H1 (cell line): ENCODE data around the gene ELFN1. TPM values are rescaled to one million over a fixed set of nuclear protein-coding genes. Genes with fewer than 3 reads are reported as not detected.

ENCODE experiments used
- CTCF ChIA-PET: fragments of 300-600 bp; sonication (Branson Sonifier 250); formaldehyde crosslinking; loops from one replicate; lab custom pipeline; 2021; ENCODE audit not compliant: partially characterized antibody; lab: Charles Lee
- POLR2A ChIA-PET: fragments of 300-600 bp; sonication (Branson Sonifier 250); formaldehyde crosslinking; loops from one replicate; lab custom pipeline; 2021; ENCODE audit warnings: inconsistent platforms; ENCODE audit not compliant: partially characterized antibody; lab: Charles Lee
- DNase-seq, 2 experiments: peaks; one replicate each; pipeline versions ENCODE4 v3.0.0 to v3.0.0-alpha.2; 2010 to 2022; ENCODE audit warnings: low spot score in 2 of 2, low read depth in 1 of 2, mixed read lengths in 1 of 2
- FAIRE-seq: peaks from 2 replicates; lab custom pipeline; 2011; peaks lifted over from hg19 to GRCh38; lab: Jason Lieb, UNC
- H2AFZ ChIP-seq: 2 replicates; pipeline ENCODE4 v1.8.1; 2012; ENCODE audit warnings: low read length, inconsistent platforms
- H2AK5ac ChIP-seq: 2 replicates; pipeline ENCODE4 v1.6.1; 2013; ENCODE audit warnings: low read depth, low read length
- H2BK120ac ChIP-seq: replicated peaks from 2 replicates; pipeline ENCODE3; 2013; ENCODE audit warnings: low read depth, low read length, inconsistent platforms
- H2BK12ac ChIP-seq: 2 replicates; pipeline ENCODE4 v1.6.1; 2013; ENCODE audit warnings: low read depth, low read length
- H2BK15ac ChIP-seq: 2 replicates; pipeline ENCODE4 v1.6.1; 2013; ENCODE audit warnings: low read length
- H2BK20ac ChIP-seq: 2 replicates; pipeline ENCODE4 v1.6.1; 2013; ENCODE audit warnings: low read length
- H2BK5ac ChIP-seq: 2 replicates; pipeline ENCODE4 v1.6.1; 2013; ENCODE audit warnings: low read depth, low read length
- H3K14ac ChIP-seq: 2 replicates; pipeline ENCODE4 v1.6.1; 2013; ENCODE audit warnings: inconsistent platforms; ENCODE audit not compliant: insufficient read length
- H3K18ac ChIP-seq: 2 replicates; pipeline ENCODE4 v1.6.1; 2013; ENCODE audit warnings: low read length; ENCODE audit errors: extremely low read depth
- H3K23ac ChIP-seq: 2 replicates; pipeline ENCODE4 v1.6.1; 2013; ENCODE audit warnings: inconsistent platforms; ENCODE audit not compliant: insufficient read length
- H3K23me2 ChIP-seq: 2 replicates; pipeline ENCODE4 v1.6.1; 2013; ENCODE audit warnings: low read depth, low read length
- H3K27ac ChIP-seq: 2 replicates; pipeline ENCODE4 v1.6.1; 2011; ENCODE audit warnings: low read depth, low read length, inconsistent platforms
- H3K27me3 ChIP-seq, 4 experiments: replicated peaks in 1 of 4; 1 replicate in 1 of 4; 2 replicates in 3 of 4; pipeline versions ENCODE4 v1.6.1 to v1.8.1; 2011 to 2013; ENCODE audit warnings: low read length in 3 of 4, mild to moderate bottlenecking in 3 of 4, inconsistent platforms in 2 of 4, mixed read lengths in 2 of 4, moderate library complexity in 1 of 4; ENCODE audit not compliant: control insufficient read depth in 3 of 4, insufficient read depth in 3 of 4; ENCODE audit errors: extremely low read depth in 1 of 4
- H3K36me3 ChIP-seq, 4 experiments: 2 replicates each; pipeline versions ENCODE4 v1.6.1 to v1.8.1; 2011 to 2013; ENCODE audit warnings: mild to moderate bottlenecking in 4 of 4, low read length in 3 of 4, moderate library complexity in 2 of 4, control low read depth in 1 of 4, inconsistent platforms in 1 of 4; ENCODE audit not compliant: insufficient read depth in 4 of 4, control insufficient read depth in 2 of 4
- H3K4ac ChIP-seq: replicated peaks from 2 replicates; pipeline ENCODE3; 2013; ENCODE audit warnings: low read length, low read depth, mixed read lengths, inconsistent platforms; ENCODE audit not compliant: insufficient read length
- H3K4me1 ChIP-seq, 4 experiments: replicated peaks in 1 of 4; 1 replicate in 1 of 4; 2 replicates in 3 of 4; pipeline versions ENCODE4 v1.6.1 to v1.8.1; 2011 to 2013; ENCODE audit warnings: low read length in 3 of 4, inconsistent platforms in 2 of 4, mixed read lengths in 1 of 4; ENCODE audit not compliant: insufficient read depth in 4 of 4, control insufficient read depth in 3 of 4
- H3K4me2 ChIP-seq, 2 experiments: 2 replicates each; pipeline versions ENCODE4 v1.6.1 to v1.8.1; 2011 to 2013; ENCODE audit warnings: low read depth in 2 of 2, low read length in 2 of 2, control low read depth in 1 of 2, inconsistent platforms in 1 of 2, mild to moderate bottlenecking in 1 of 2; ENCODE audit not compliant: insufficient read depth in 1 of 2
- H3K4me3 ChIP-seq, 4 experiments: fragments of 200-600, 300-600 bp in 1 of 4; sonication (generic), shearing (Covaris generic), sonication (Bioruptor Twin) in 1 of 4; 2 replicates each; pipeline versions ENCODE4 v1.5.1 to v1.8.1; 2011 to 2016; ENCODE audit warnings: low read length in 4 of 4, low read depth in 3 of 4, control low read depth in 2 of 4, inconsistent platforms in 2 of 4, mild to moderate bottlenecking in 2 of 4, mixed read lengths in 1 of 4, moderate library complexity in 1 of 4; ENCODE audit not compliant: insufficient read depth in 2 of 4; ENCODE audit errors: extremely low read depth in 1 of 4
- H3K56ac ChIP-seq: replicated peaks from 2 replicates; pipeline ENCODE3; 2013; ENCODE audit warnings: low read depth, mild to moderate bottlenecking, mixed read lengths, low read length, inconsistent platforms; ENCODE audit not compliant: insufficient read length
- H3K79me1 ChIP-seq: 2 replicates; pipeline ENCODE4 v1.6.1; 2013; ENCODE audit warnings: low read depth, low read length, control low read depth
- H3K79me2 ChIP-seq, 2 experiments: 2 replicates each; pipeline versions ENCODE4 v1.6.1 to v1.8.1; 2012 to 2013; ENCODE audit warnings: low read length in 2 of 2, mild to moderate bottlenecking in 2 of 2, inconsistent platforms in 1 of 2; ENCODE audit not compliant: insufficient read depth in 2 of 2, control insufficient read depth in 1 of 2
- H3K9ac ChIP-seq, 4 experiments: replicated peaks in 1 of 4; 1 replicate in 1 of 4; 2 replicates in 3 of 4; pipeline versions ENCODE4 v1.6.1 to v1.8.1; 2011 to 2013; ENCODE audit warnings: low read depth in 3 of 4, low read length in 3 of 4, control low read depth in 2 of 4, mild to moderate bottlenecking in 2 of 4, moderate library complexity in 2 of 4, inconsistent platforms in 1 of 4; ENCODE audit errors: extremely low read depth in 1 of 4
- H3K9me3 ChIP-seq, 2 experiments: 2 replicates each; pipeline versions ENCODE4 v1.6.1 to v1.8.1; 2012 to 2013; ENCODE audit warnings: mild to moderate bottlenecking in 2 of 2, moderate library complexity in 2 of 2, control low read depth in 1 of 2, inconsistent platforms in 1 of 2, low read depth in 1 of 2, low read length in 1 of 2, mixed read lengths in 1 of 2; ENCODE audit not compliant: insufficient read depth in 2 of 2
- H4K20me1 ChIP-seq, 2 experiments: replicated peaks in 1 of 2; 2 replicates each; pipeline versions ENCODE3 to v1.8.1; 2011 to 2013; ENCODE audit warnings: inconsistent platforms in 2 of 2, low read length in 2 of 2, mild to moderate bottlenecking in 1 of 2; ENCODE audit not compliant: insufficient read depth in 2 of 2, control insufficient read depth in 1 of 2
- H4K5ac ChIP-seq: 2 replicates; pipeline ENCODE4 v1.6.1; 2013; ENCODE audit warnings: low read length, low read depth, mixed read lengths, inconsistent platforms; ENCODE audit not compliant: insufficient read length
- H4K8ac ChIP-seq: 2 replicates; pipeline ENCODE4 v1.8.0; 2013; ENCODE audit warnings: mild to moderate bottlenecking, moderate library complexity, low read length, inconsistent platforms; ENCODE audit not compliant: insufficient read depth; ENCODE audit errors: extremely low read depth
- H4K91ac ChIP-seq: replicated peaks from 2 replicates; pipeline ENCODE3; 2013; ENCODE audit warnings: low read length, mixed read lengths, inconsistent platforms; ENCODE audit not compliant: insufficient read length
- CBX8 ChIP-seq: fragments of 300-800, 300-1000 bp; sonication (generic); IDR thresholded peaks from 2 replicates; pipeline ENCODE4 v1.7.1; 2016; ENCODE audit warnings: low read depth, low read length, borderline replicate concordance
- CHD1 ChIP-seq: IDR thresholded peaks from 2 replicates; pipeline ENCODE4 v1.6.1; 2012; ENCODE audit warnings: low read depth, low read length, improper control_type of control experiment
- GTF2F1 ChIP-seq: IDR thresholded peaks from 2 replicates; pipeline ENCODE4 v1.6.1; 2012; ENCODE audit warnings: low read depth, low read length, improper control_type of control experiment, borderline replicate concordance
- KDM5A ChIP-seq: fragments of 200-600 bp; IDR thresholded peaks from 2 replicates; pipeline ENCODE4 v1.7.1; 2012; ENCODE audit warnings: mild to moderate bottlenecking, low read length, inconsistent platforms, mixed read lengths
- RBBP5 ChIP-seq: IDR thresholded peaks from 2 replicates; pipeline ENCODE4 v1.7.1; 2012; ENCODE audit warnings: low read depth, mild to moderate bottlenecking, inconsistent platforms, low read length, moderate library complexity, borderline replicate concordance
- TAF7 ChIP-seq: optimal IDR thresholded peaks from 2 replicates; pipeline ENCODE3; 2011; ENCODE audit warnings: low read depth, mild to moderate bottlenecking, inconsistent platforms, low read length, moderate library complexity, borderline replicate concordance
- YY1 ChIP-seq: IDR thresholded peaks from 2 replicates; pipeline ENCODE4 v1.6.1; 2011; ENCODE audit warnings: low read depth, mild to moderate bottlenecking, low read length
- ZNF274 ChIP-seq: IDR thresholded peaks from 2 replicates; pipeline ENCODE4 v1.7.0; 2012; ENCODE audit warnings: low read length, borderline replicate concordance; ENCODE audit errors: extremely low read depth
- polyA plus RNA-seq, 7 experiments: library from polyadenylated mRNA; depleted of rRNA in 3 of 7; stranded (reverse) in 5 of 7; unstranded in 2 of 7; fragments of >200 nt in 5 of 7; fragments of 200-250 nt in 2 of 7; gene quantifications; 1 replicate in 5 of 7; 2 replicates in 1 of 7; 4 replicates in 1 of 7; pipeline versions ENCODE4 v1.2.1 to v1.2.3, GENCODE V29; 2011 to 2013; ENCODE audit warnings: missing spikeins in 2 of 7, mixed read lengths in 2 of 7
- total RNA-seq: library from RNA; stranded (reverse); fragmentation: NEBNext Ultra II Directional; extraction: Animal tissue kit (Norgen Biotek cat#: 25700); gene quantifications from 2 replicates; pipeline ENCODE4 v1.2.1, GENCODE V29; 2021
- TF ChIP-seq, protein P1 (sequence below), 3 experiments: IDR thresholded peaks; 1 replicate in 2 of 3; 2 replicates in 1 of 3; pipeline versions ENCODE4 v1.5.1 to v1.6.1; 2011; ENCODE audit warnings: low read length in 3 of 3, mild to moderate bottlenecking in 3 of 3, inconsistent platforms in 2 of 3, low read depth in 1 of 3, moderate library complexity in 1 of 3; ENCODE audit not compliant: insufficient read depth in 1 of 3; ENCODE audit errors: control extremely low read depth in 1 of 3

Gene ELFN1
- total and polyA plus RNA-seq, 2 of the 8 experiments (the other 6 are each of a cell fraction or from before 2014, with no cell fraction given) = 2.0 to 4.5 TPM

DNA sequence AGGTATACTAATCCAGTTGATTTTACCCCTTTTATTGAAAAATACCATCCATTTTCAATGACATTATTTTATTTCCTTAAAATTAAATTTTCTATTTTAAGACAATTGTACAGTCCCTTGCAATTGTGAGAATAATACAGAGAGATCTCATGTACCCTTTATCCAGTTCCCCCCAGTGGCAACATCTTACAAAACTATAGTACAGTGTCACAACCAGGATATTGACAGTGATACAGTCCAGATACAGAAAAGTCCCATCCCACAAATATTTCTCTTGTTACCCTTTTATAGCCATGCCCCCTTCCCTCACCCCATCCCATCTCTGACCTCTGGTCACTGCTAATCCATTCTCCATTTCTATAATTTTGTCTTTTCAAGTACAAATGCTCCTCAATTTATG is 18.5 kb downstream of the ELFN1 start:
- ChIA-PET POLR2A (no interaction called here), CTCF (no interaction called here)
- no peak overlapping the region for H2BK15ac ChIP-seq
- no peak overlapping the region for H3K27ac ChIP-seq
- peaks cover 5 to 8% of the 10 kb centered on the region in 2 experiments; a peak in 3 of 4 replicates for H3K9me3 ChIP-seq
- no peak overlapping the region for H4K5ac ChIP-seq
- peaks cover 10% of the 10 kb centered on the region; the same call in 1 of the 2 replicates for H3K23me2 ChIP-seq
- H3K9ac ChIP-seq = no peak overlapping the region
- no peak overlapping the region for H3K14ac ChIP-seq
- H2BK20ac ChIP-seq = no peak overlapping the region
- H3K4me3 ChIP-seq = no peak overlapping the region
- no peak overlapping the region for H2BK5ac ChIP-seq
- no peak overlapping the region for H3K4ac ChIP-seq
- H4K91ac ChIP-seq = no peak overlapping the region
- no peak overlapping the region for H3K56ac ChIP-seq
- peaks cover 0 to 10% of the 10 kb centered on the region in 2 experiments for H4K20me1 ChIP-seq
- H2BK120ac ChIP-seq = no peak overlapping the region
- no peak overlapping the region for H4K8ac ChIP-seq
- no peak overlapping the region for H2AFZ ChIP-seq
- H3K23ac ChIP-seq = no peak overlapping the region
- no peaks in the 10 kb centered on the region for H3K79me2 ChIP-seq
- no peak overlapping the region for H2AK5ac ChIP-seq
- H3K4me2 ChIP-seq = no peak overlapping the region
- no peak overlapping the region for H2BK12ac ChIP-seq
- no peak for DNase-seq
- FAIRE-seq = no peak
- no peak overlapping the region for H3K18ac ChIP-seq
- no peaks in the 10 kb centered on the region for H3K36me3 ChIP-seq
- TF ChIP-seq TAF7 (no peak), CHD1 (no peak), RBBP5 (no peak), GTF2F1 (no peak), CBX8 (no peak), ZNF274 (no peak), KDM5A (no peak), YY1 (no peak)
- TF ChIP-seq, protein P1, sequence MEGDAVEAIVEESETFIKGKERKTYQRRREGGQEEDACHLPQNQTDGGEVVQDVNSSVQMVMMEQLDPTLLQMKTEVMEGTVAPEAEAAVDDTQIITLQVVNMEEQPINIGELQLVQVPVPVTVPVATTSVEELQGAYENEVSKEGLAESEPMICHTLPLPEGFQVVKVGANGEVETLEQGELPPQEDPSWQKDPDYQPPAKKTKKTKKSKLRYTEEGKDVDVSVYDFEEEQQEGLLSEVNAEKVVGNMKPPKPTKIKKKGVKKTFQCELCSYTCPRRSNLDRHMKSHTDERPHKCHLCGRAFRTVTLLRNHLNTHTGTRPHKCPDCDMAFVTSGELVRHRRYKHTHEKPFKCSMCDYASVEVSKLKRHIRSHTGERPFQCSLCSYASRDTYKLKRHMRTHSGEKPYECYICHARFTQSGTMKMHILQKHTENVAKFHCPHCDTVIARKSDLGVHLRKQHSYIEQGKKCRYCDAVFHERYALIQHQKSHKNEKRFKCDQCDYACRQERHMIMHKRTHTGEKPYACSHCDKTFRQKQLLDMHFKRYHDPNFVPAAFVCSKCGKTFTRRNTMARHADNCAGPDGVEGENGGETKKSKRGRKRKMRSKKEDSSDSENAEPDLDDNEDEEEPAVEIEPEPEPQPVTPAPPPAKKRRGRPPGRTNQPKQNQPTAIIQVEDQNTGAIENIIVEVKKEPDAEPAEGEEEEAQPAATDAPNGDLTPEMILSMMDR (IDR thresholded peaks at IDR 0.05; ENCODE audit: control extremely low read depth in 1 of 3, insufficient read depth in 1 of 3, low read depth in 1 of 3, low read length in 3 of 3) = no peak
- peaks cover 0 to under 1% (median 0%) of the 10 kb centered on the region in 4 experiments; a peak in 3 of 7 replicates for H3K4me1 ChIP-seq
- no peaks in the 10 kb centered on the region; a peak in 1 of 7 replicates for H3K27me3 ChIP-seq
- no peaks in the 10 kb centered on the region for H3K79me1 ChIP-seq
